Measurements from ENCODE around the gene ATOH8.

The ATOH8 gene

GRCh38 chr2:85771486-85771885, 17.7 kb downstream of the ATOH8 start:
- peaks cover 17% of the 10 kb centered on the region for H3K4me1 ChIP-seq (ENCODE audit: control insufficient read depth, insufficient read depth, low read length)
- H3K27ac ChIP-seq (ENCODE audit: low read length): no peak overlapping the region
- DNase-seq (ENCODE audit: low read depth, low spot score): no peak
- no peak overlapping the region for H3K4me3 ChIP-seq (ENCODE audit: low read length)
- WGBS (ENCODE audit: insufficient coverage, insufficient read length): no CpG with 5 or more reads among the region's 4 CpGs
- no peaks in the 10 kb centered on the region; the same call in 1 of the 2 replicates for H3K27me3 ChIP-seq (ENCODE audit: control insufficient read depth, insufficient read depth, low read length)
- no peaks in the 10 kb centered on the region for H3K9me3 ChIP-seq (ENCODE audit: control insufficient read depth, insufficient read depth, low read length)
- H3K36me3 ChIP-seq (ENCODE audit: control insufficient read depth, insufficient read depth, low read length): no peaks in the 10 kb centered on the region

GRCh38 chr2:85772019-85772745, 18.4 kb downstream of the ATOH8 start:
- Histone ChIP-seq H3K9me3 (ENCODE audit: control insufficient read depth, insufficient read depth, low read length) (no peaks in the 10 kb centered on the region), H3K27me3 (ENCODE audit: control insufficient read depth, insufficient read depth, low read length) (no peaks in the 10 kb centered on the region; the same call in 1 of the 2 replicates), H3K27ac (ENCODE audit: low read length) (no peak overlapping the region), H3K36me3 (ENCODE audit: control insufficient read depth, insufficient read depth, low read length) (no peaks in the 10 kb centered on the region), H3K4me3 (ENCODE audit: low read length) (no peak overlapping the region), H3K4me1 (ENCODE audit: control insufficient read depth, insufficient read depth, low read length) (peaks cover 15% of the 10 kb centered on the region)
- no CpG with 5 or more reads among the region's 37 CpGs for WGBS (ENCODE audit: insufficient coverage, insufficient read length)
- no peak for DNase-seq (ENCODE audit: low read depth, low spot score)

GRCh38 chr2:85772841-85773491, 19.2 kb downstream of the ATOH8 start:
- no peaks in the 10 kb centered on the region for H3K36me3 ChIP-seq (ENCODE audit: control insufficient read depth, insufficient read depth, low read length)
- H3K4me1 ChIP-seq (ENCODE audit: control insufficient read depth, insufficient read depth, low read length): peaks cover 14% of the 10 kb centered on the region
- H3K27me3 ChIP-seq (ENCODE audit: control insufficient read depth, insufficient read depth, low read length): no peaks in the 10 kb centered on the region; the same call in 1 of the 2 replicates
- no peak for DNase-seq (ENCODE audit: low read depth, low spot score)
- WGBS (ENCODE audit: insufficient coverage, insufficient read length): no CpG with 5 or more reads among the region's 16 CpGs
- H3K4me3 ChIP-seq (ENCODE audit: low read length): no peak overlapping the region
- H3K27ac ChIP-seq (ENCODE audit: low read length): no peak overlapping the region
- no peaks in the 10 kb centered on the region for H3K9me3 ChIP-seq (ENCODE audit: control insufficient read depth, insufficient read depth, low read length)

GRCh38 chr2:85773692-85774091, 19.9 kb downstream of the ATOH8 start:
- H3K36me3 ChIP-seq (ENCODE audit: control insufficient read depth, insufficient read depth, low read length): no peaks in the 10 kb centered on the region
- H3K4me3 ChIP-seq (ENCODE audit: low read length): no peak overlapping the region
- H3K27ac ChIP-seq (ENCODE audit: low read length): no peak overlapping the region
- no peak for DNase-seq (ENCODE audit: low read depth, low spot score)
- H3K4me1 ChIP-seq (ENCODE audit: control insufficient read depth, insufficient read depth, low read length): peaks cover 10% of the 10 kb centered on the region
- no peaks in the 10 kb centered on the region for H3K9me3 ChIP-seq (ENCODE audit: control insufficient read depth, insufficient read depth, low read length)
- no peaks in the 10 kb centered on the region; the same call in 1 of the 2 replicates for H3K27me3 ChIP-seq (ENCODE audit: control insufficient read depth, insufficient read depth, low read length)
- no CpG with 5 or more reads among the region's 6 CpGs for WGBS (ENCODE audit: insufficient coverage, insufficient read length)

GRCh38 chr2:85774126-85774978, 20.6 kb downstream of the ATOH8 start:
- Histone ChIP-seq H3K27me3 (ENCODE audit: control insufficient read depth, insufficient read depth, low read length) (no peaks in the 10 kb centered on the region; the same call in 1 of the 2 replicates), H3K9me3 (ENCODE audit: control insufficient read depth, insufficient read depth, low read length) (no peaks in the 10 kb centered on the region), H3K27ac (ENCODE audit: low read length) (no peak overlapping the region), H3K4me1 (ENCODE audit: control insufficient read depth, insufficient read depth, low read length) (peaks cover 7% of the 10 kb centered on the region), H3K36me3 (ENCODE audit: control insufficient read depth, insufficient read depth, low read length) (no peaks in the 10 kb centered on the region), H3K4me3 (ENCODE audit: low read length) (no peak overlapping the region)
- DNase-seq (ENCODE audit: low read depth, low spot score): no peak
- no CpG with 5 or more reads among the region's 9 CpGs for WGBS (ENCODE audit: insufficient coverage, insufficient read length)

GRCh38 chr2:85775406-85776381, 21.9 kb downstream of the ATOH8 start:
- no peaks in the 10 kb centered on the region for H3K36me3 ChIP-seq (ENCODE audit: control insufficient read depth, insufficient read depth, low read length)
- no peak for DNase-seq (ENCODE audit: low read depth, low spot score)
- no peak overlapping the region for H3K27ac ChIP-seq (ENCODE audit: low read length)
- H3K4me1 ChIP-seq (ENCODE audit: control insufficient read depth, insufficient read depth, low read length): peaks cover 6% of the 10 kb centered on the region
- no peaks in the 10 kb centered on the region; the same call in 1 of the 2 replicates for H3K27me3 ChIP-seq (ENCODE audit: control insufficient read depth, insufficient read depth, low read length)
- H3K4me3 ChIP-seq (ENCODE audit: low read length): no peak overlapping the region
- no CpG with 5 or more reads among the region's 12 CpGs for WGBS (ENCODE audit: insufficient coverage, insufficient read length)
- H3K9me3 ChIP-seq (ENCODE audit: control insufficient read depth, insufficient read depth, low read length): no peaks in the 10 kb centered on the region

GRCh38 chr2:85776672-85777071, 22.9 kb downstream of the ATOH8 start:
- Histone ChIP-seq H3K9me3 (ENCODE audit: control insufficient read depth, insufficient read depth, low read length) (no peaks in the 10 kb centered on the region), H3K27me3 (ENCODE audit: control insufficient read depth, insufficient read depth, low read length) (no peaks in the 10 kb centered on the region; the same call in 1 of the 2 replicates), H3K27ac (ENCODE audit: low read length) (no peak overlapping the region), H3K4me1 (ENCODE audit: control insufficient read depth, insufficient read depth, low read length) (peaks cover 6% of the 10 kb centered on the region), H3K36me3 (ENCODE audit: control insufficient read depth, insufficient read depth, low read length) (no peaks in the 10 kb centered on the region), H3K4me3 (ENCODE audit: low read length) (no peak overlapping the region)
- no CpG with 5 or more reads among the region's 9 CpGs for whole genome bisulfite sequencing (ENCODE audit: insufficient coverage, insufficient read length)
- no peak for DNase-seq (ENCODE audit: low read depth, low spot score)

- Histone ChIP-seq H3K36me3 (ENCODE audit: control insufficient read depth, insufficient read depth, low read length) (no peaks in the 10 kb centered on the region), H3K4me1 (ENCODE audit: control insufficient read depth, insufficient read depth, low read length) (peaks cover 2% of the 10 kb centered on the region; the same call in 1 of the 2 replicates), H3K4me3 (ENCODE audit: low read length) (no peak overlapping the region), H3K27ac (ENCODE audit: low read length) (no peak overlapping the region), H3K9me3 (ENCODE audit: control insufficient read depth, insufficient read depth, low read length) (no peaks in the 10 kb centered on the region), H3K27me3 (ENCODE audit: control insufficient read depth, insufficient read depth, low read length) (no peaks in the 10 kb centered on the region)
- no peak for DNase-seq (ENCODE audit: low read depth, low spot score)
- WGBS (ENCODE audit: insufficient coverage, insufficient read length): no CpG with 5 or more reads among the region's 8 CpGs
Observed at GRCh38 chr2:85777441-85777861, 23.7 kb downstream of the ATOH8 start.

GRCh38 chr2:85778646-85779379, 25.0 kb downstream of the ATOH8 start:
- Histone ChIP-seq H3K9me3 (ENCODE audit: control insufficient read depth, insufficient read depth, low read length) (no peaks in the 10 kb centered on the region), H3K27ac (ENCODE audit: low read length) (no peak overlapping the region), H3K36me3 (ENCODE audit: control insufficient read depth, insufficient read depth, low read length) (no peaks in the 10 kb centered on the region), H3K27me3 (ENCODE audit: control insufficient read depth, insufficient read depth, low read length) (no peaks in the 10 kb centered on the region), H3K4me3 (ENCODE audit: low read length) (no peak overlapping the region), H3K4me1 (ENCODE audit: control insufficient read depth, insufficient read depth, low read length) (peaks cover 2% of the 10 kb centered on the region; the same call in 1 of the 2 replicates)
- DNase-seq (ENCODE audit: low read depth, low spot score): no peak
- no CpG with 5 or more reads among the region's 16 CpGs for WGBS (ENCODE audit: insufficient coverage, insufficient read length)

All from iPS DF 6.9 (cell line).